HEK293 (cell line): ENCODE measurements around the gene ZNF503.

ENCODE experiments used
- BCL11A ChIP-seq: fragments of 450-650 bp; formaldehyde crosslinking; IDR thresholded peaks from 2 replicates; pipeline ENCODE4 v1.5.1; 2016; ENCODE audit warnings: low read depth, missing biosample characterization, missing genetic modification characterization
- CTCF ChIP-seq: fragments of 450-650 bp; formaldehyde crosslinking; IDR thresholded peaks from 2 replicates; pipeline ENCODE4 v1.5.1; 2016; ENCODE audit warnings: missing biosample characterization, missing genetic modification characterization
- KLF1 ChIP-seq: fragments of 450-650 bp; formaldehyde crosslinking; IDR thresholded peaks from 2 replicates; pipeline ENCODE4 v1.5.1; 2016; ENCODE audit warnings: missing biosample characterization, missing genetic modification characterization
- PBX3 ChIP-seq: sonication (generic); formaldehyde crosslinking; IDR thresholded peaks from 2 replicates; pipeline ENCODE4 v1.8.1; 2022; ENCODE audit warnings: mild to moderate bottlenecking, moderate library complexity, missing genetic modification reagents
- SCRT1 ChIP-seq: fragments of 450-650 bp; formaldehyde crosslinking; IDR thresholded peaks from 2 replicates; pipeline ENCODE4 v1.5.1; 2016; ENCODE audit warnings: missing biosample characterization, missing genetic modification characterization, borderline replicate concordance
- SETDB1 ChIP-seq: IDR thresholded peaks from one replicate; pipeline ENCODE4 v1.6.1; 2017; ENCODE audit warnings: mild to moderate bottlenecking, low read length, moderate library complexity, mixed read lengths; ENCODE audit not compliant: insufficient read length
- SP7 ChIP-seq: fragments of 450-650 bp; formaldehyde crosslinking; IDR thresholded peaks from 2 replicates; pipeline ENCODE4 v1.5.1; 2016; ENCODE audit warnings: missing biosample characterization, missing genetic modification characterization
- TCF7L2 ChIP-seq: IDR thresholded peaks from 2 replicates; pipeline ENCODE4 v1.6.1; 2011; ENCODE audit warnings: low read depth, mild to moderate bottlenecking, inconsistent platforms, low read length, moderate library complexity, borderline replicate concordance
- ZNF311 ChIP-seq: fragments of 450-650 bp; formaldehyde crosslinking; IDR thresholded peaks from 2 replicates; pipeline ENCODE4 v1.5.1; 2017; ENCODE audit warnings: missing biosample characterization, missing genetic modification characterization, borderline replicate concordance
- ZNF626 ChIP-seq: fragments of 450-650 bp; sonication (Bioruptor Pico); formaldehyde crosslinking; IDR thresholded peaks from 2 replicates; pipeline ENCODE4 v1.5.1; 2018; ENCODE audit warnings: missing biosample characterization, missing genetic modification characterization, inconsistent platforms

GRCh38 chr10:75449382-75450074, 48.0 kb upstream of the ZNF503 start:
- TF ChIP-seq SETDB1 (no peak), CTCF (tag by site-specific recombination) (no peak), TCF7L2 (no peak), ZNF311 (tag by site-specific recombination) (no peak), ZNF626 (tag by site-specific recombination) (no peak), PBX3 (CRISPR knock-in tag) (no peak), SP7 (tag by site-specific recombination) (no peak), SCRT1 (tag by site-specific recombination) (no peak), BCL11A (tag by site-specific recombination) (no peak), KLF1 (peak; percentile 76)
